ENCODE data around the gene PPP2R3A. TPM values are rescaled to one million over a fixed set of nuclear protein-coding genes. Genes with fewer than 3 reads are reported as not detected.
"Not testable (repeated sequence)": the region's sequence is repeated elsewhere in the genome, so short reads cannot be mapped to it uniquely, and the experiment has no call there.

PPP2R3A gene
- total and polyA plus RNA-seq, 2 experiments from 2014 or later = 18.3 to 43.9 TPM

DNA sequence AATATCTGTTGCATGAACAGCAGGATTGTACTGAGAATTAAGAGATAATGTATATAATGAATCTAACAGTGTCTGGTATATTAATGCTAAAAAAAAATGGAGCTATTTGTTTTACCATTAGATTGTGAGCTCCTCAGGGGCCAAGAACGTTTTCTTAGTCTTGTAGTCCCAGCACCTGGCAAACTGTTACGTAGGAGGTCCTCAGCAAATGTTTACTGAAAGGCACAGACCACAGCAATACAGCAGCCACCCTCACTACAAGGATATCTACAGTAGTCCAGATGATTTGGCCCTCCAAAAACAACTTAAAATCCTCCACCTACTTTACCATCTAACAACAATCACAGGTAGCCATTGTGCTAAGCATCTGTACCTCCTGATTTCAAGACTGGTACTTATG lies 170.9 kb downstream of the PPP2R3A start:
- Histone ChIP-seq H3K27ac (no peak overlapping the region), H3K9me3 (ENCODE audit: low read depth) (no peaks in the 10 kb centered on the region), H3K4me1 (ENCODE audit: low read depth) (peaks cover 14% of the 10 kb centered on the region), H3K27me3 (no peaks in the 10 kb centered on the region), H3K4me3 (no peak overlapping the region), H3K36me3 (peaks cover 5% of the 10 kb centered on the region)
- DNase-seq (ENCODE audit: low read depth in 1 of 2, low spot score in 1 of 2) = no peak
- TF ChIP-seq, protein P1, sequence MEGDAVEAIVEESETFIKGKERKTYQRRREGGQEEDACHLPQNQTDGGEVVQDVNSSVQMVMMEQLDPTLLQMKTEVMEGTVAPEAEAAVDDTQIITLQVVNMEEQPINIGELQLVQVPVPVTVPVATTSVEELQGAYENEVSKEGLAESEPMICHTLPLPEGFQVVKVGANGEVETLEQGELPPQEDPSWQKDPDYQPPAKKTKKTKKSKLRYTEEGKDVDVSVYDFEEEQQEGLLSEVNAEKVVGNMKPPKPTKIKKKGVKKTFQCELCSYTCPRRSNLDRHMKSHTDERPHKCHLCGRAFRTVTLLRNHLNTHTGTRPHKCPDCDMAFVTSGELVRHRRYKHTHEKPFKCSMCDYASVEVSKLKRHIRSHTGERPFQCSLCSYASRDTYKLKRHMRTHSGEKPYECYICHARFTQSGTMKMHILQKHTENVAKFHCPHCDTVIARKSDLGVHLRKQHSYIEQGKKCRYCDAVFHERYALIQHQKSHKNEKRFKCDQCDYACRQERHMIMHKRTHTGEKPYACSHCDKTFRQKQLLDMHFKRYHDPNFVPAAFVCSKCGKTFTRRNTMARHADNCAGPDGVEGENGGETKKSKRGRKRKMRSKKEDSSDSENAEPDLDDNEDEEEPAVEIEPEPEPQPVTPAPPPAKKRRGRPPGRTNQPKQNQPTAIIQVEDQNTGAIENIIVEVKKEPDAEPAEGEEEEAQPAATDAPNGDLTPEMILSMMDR (IDR thresholded peaks at IDR 0.05; ENCODE audit: low read depth, low read length) = no peak

DNA sequence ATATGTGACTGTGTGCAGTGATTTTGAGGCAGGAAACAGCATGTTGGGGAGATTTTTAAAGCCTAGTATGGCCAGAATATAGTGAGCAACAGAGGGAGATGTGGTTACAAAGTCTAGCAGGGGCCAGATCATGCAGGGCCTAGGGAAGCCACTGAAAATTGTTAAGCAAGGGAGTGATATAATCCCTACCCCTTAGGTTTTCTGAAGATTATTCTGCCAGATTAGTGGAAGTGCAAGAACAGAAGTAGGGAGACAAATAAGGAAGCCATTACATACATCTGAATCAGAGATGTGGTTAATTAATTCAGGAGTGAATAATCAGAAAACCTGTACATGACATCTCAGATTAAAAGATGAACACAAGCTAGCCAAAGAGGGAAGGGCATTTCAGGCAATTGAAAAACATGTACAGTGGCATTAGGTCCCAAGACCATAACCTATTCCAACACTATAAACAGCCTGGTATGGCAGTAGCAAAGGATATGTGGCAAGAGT lies 175.8 kb downstream of the PPP2R3A start:
- H3K4me1 ChIP-seq (ENCODE audit: low read depth) = no peaks in the 10 kb centered on the region
- H3K27me3 ChIP-seq = no peaks in the 10 kb centered on the region
- H3K9me3 ChIP-seq (ENCODE audit: low read depth) = no peaks in the 10 kb centered on the region
- TF ChIP-seq, protein P1 (IDR thresholded peaks at IDR 0.05; ENCODE audit: low read depth, low read length) = no peak
- no peak for DNase-seq (ENCODE audit: low read depth in 1 of 2, low spot score in 1 of 2)
- no peak overlapping the region for H3K4me3 ChIP-seq
- peaks cover 17% of the 10 kb centered on the region for H3K36me3 ChIP-seq
- H3K27ac ChIP-seq = no peak overlapping the region

DNA sequence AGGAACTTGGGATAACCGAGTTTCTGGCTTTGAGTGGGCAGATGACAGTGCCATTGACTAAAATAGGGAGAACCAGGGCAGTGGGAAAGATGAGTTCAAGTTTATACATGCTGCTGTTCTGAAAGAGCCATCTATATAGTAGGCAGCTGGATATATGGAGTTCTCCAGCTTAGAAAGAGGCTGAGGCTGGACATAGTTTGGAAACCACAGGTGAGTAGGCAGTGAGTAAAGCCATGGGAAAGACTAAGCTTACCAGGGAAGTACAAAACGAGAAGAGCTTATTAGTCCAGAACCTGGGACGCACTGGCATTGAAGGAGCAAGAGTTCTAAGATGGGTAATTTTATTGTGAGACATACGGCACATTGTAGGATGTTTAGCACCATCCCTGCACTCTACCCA lies 176.4 kb downstream of the PPP2R3A start:
- no peaks in the 10 kb centered on the region for H3K9me3 ChIP-seq (ENCODE audit: low read depth)

DNA sequence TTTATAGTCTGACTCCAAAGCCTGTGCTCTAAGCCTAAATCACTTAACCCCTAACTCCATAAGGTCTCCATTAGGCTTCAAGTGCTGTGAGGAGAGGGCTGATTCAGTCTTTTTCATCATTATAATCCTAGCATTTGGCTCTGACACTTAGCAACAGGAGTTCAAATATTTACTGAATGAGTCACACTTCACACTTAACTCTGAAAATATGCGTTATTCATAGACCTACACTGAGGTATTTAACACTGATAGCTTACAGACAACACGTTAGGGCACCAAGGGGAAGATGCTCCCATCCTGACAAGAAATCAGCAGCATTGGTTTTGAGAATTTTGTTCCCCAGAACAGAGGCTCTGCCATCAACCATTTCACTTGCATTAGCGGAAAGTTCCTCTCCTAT lies 177.1 kb downstream of the PPP2R3A start:
- H3K4me3 ChIP-seq = no peak overlapping the region
- no peaks in the 10 kb centered on the region for H3K4me1 ChIP-seq (ENCODE audit: low read depth)
- peak overlapping the region; percentile 3 for H3K27ac ChIP-seq
- peak in 1 of 2 donors; percentile 83 for DNase-seq (ENCODE audit: low read depth in 1 of 2, low spot score in 1 of 2)
- no peaks in the 10 kb centered on the region for H3K9me3 ChIP-seq (ENCODE audit: low read depth)
- no peaks in the 10 kb centered on the region for H3K27me3 ChIP-seq
- H3K36me3 ChIP-seq = peaks cover 16% of the 10 kb centered on the region
- TF ChIP-seq, protein P1 (IDR thresholded peaks at IDR 0.05; ENCODE audit: low read depth, low read length) = no peak

More for the DNA sequence above, 176.4 kb downstream of the PPP2R3A start:
- TF ChIP-seq, protein P1 (IDR thresholded peaks at IDR 0.05; ENCODE audit: low read depth, low read length) = no peak
- H3K36me3 ChIP-seq = peaks cover 15% of the 10 kb centered on the region
- no peak overlapping the region for H3K4me3 ChIP-seq
- H3K27me3 ChIP-seq = no peaks in the 10 kb centered on the region
- peak overlapping the region; percentile 3 for H3K27ac ChIP-seq
- no peak for DNase-seq (ENCODE audit: low read depth in 1 of 2, low spot score in 1 of 2)
- no peaks in the 10 kb centered on the region for H3K4me1 ChIP-seq (ENCODE audit: low read depth)

DNA sequence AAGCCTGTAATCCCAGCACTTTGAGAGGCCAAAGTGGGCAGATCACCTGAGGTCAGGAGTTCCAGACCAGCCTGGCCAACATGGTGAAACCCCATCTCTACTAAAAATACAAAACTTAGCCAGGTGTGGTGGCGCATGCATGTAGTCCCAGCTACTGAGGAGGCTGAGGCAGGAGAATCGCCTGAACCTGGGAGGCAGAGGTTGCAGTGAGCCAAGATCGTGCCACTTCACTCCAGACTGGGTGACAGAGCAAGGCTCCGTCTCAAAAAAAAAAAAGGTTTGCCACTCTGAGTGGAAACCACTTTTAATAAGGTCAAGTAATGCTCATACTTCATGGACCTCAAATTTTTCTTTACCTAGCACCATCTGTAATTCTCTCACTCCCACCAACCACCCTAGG lies 178.9 kb downstream of the PPP2R3A start:
- H3K4me1 ChIP-seq (ENCODE audit: low read depth); H3K27me3 ChIP-seq; H3K9me3 ChIP-seq (ENCODE audit: low read depth); DNase-seq (ENCODE audit: low read depth in 1 of 2, low spot score in 1 of 2); H3K4me3 ChIP-seq; H3K27ac ChIP-seq: not testable (repeated sequence)
- H3K36me3 ChIP-seq = peaks cover 20% of the 10 kb centered on the region

DNA sequence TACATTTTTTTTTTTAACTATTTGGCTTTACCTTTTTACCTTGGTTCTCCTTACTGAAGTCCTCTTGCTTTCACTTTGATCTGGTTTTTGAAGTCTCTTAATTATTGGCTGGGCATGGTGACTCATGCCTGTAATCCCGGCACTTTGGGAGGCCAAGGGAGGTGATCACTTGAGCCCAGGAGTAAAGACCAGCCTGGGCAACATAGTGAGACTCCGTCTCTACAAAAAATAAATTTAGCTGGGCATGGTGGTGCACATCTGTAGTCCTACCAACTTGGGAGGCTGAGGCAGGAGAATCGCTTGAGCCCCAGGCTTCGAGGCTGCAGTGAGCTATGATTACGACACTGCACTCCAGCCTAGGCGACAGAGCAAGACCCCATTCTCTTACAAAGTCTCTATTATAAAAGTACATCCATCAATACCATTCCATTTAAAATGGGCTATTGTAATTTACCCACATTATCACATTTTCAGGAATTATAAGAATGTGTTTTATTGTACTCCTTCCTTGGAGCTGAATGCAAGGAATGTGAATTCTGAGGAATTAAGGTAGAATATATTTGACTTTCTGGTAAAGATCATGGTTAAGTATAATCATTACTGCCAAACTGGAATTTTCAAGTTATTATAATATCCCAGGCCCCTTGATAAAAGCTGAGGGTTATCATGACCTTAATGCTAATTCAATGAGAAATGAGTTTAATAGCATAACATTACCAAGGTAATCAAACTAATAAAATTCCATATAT lies 181.6 kb downstream of the PPP2R3A start:
- TF ChIP-seq, protein P1 (IDR thresholded peaks at IDR 0.05; ENCODE audit: low read depth, low read length) = no peak

More for the DNA sequence above, 181.6 kb downstream of the PPP2R3A start:
- H3K4me1 ChIP-seq (ENCODE audit: low read depth) = no peaks in the 10 kb centered on the region
- H3K36me3 ChIP-seq = peaks cover 33% of the 10 kb centered on the region
- peak overlapping the region; percentile 21 for H3K27ac ChIP-seq
- no peak overlapping the region for H3K4me3 ChIP-seq
- DNase-seq (ENCODE audit: low read depth in 1 of 2, low spot score in 1 of 2) = no peak
- no peaks in the 10 kb centered on the region for H3K27me3 ChIP-seq
- no peaks in the 10 kb centered on the region for H3K9me3 ChIP-seq (ENCODE audit: low read depth)
